Cardiac atrium fibroblast (primary cell): ENCODE measurements around the gene ZNF157. TPM values are rescaled to one million over a fixed set of nuclear protein-coding genes. Genes with fewer than 3 reads are reported as not detected.

Experiments
- total RNA-seq: library from RNA; depleted of rRNA; stranded (reverse); fragments of >200 nt; gene quantifications from 2 replicates; pipeline ENCODE4 v1.2.3, GENCODE V29; 2015

Gene ZNF157
- not detected in 2 replicates for total RNA-seq

GRCh38 chrX:47370278-47370677 is at the start of gene ZNF157:
Gene ZNF157, plus strand, starts transcription at chrX:47370578. Its CDS starts 91 bp downstream, at chrX:47370669.

Other genes starting within 250 kb of the ZNF157 start
- 46.8 and 48.4 TPM in 2 replicates for gene NDUFB11, start 225.9 kb upstream of the ZNF157 start, total RNA-seq
- gene RBM10, start 225.4 kb upstream of the ZNF157 start, total RNA-seq = 28.9 and 31.9 TPM in 2 replicates
- 132 and 160 TPM in 2 replicates for gene UBA1, start 176.7 kb upstream of the ZNF157 start, total RNA-seq
- gene CDK16, start 151.9 kb upstream of the ZNF157 start, total RNA-seq = 106 and 112 TPM in 2 replicates
- 34.7 and 40.8 TPM in 2 replicates for gene USP11, start 137.6 kb upstream of the ZNF157 start, total RNA-seq
- 3.8 and 5.0 TPM in 2 replicates for gene ZNF41, start 112.6 kb downstream of the ZNF157 start, total RNA-seq
- 27.1 and 36.8 TPM in 2 replicates for gene ARAF, start 190.6 kb downstream of the ZNF157 start, total RNA-seq
- 3,060 and 5,330 TPM in 2 replicates for gene TIMP1, start 211.9 kb downstream of the ZNF157 start, total RNA-seq
- 3.6 and 13.9 TPM in 2 replicates for gene SYN1, start 249.3 kb downstream of the ZNF157 start, total RNA-seq